ENCODE results near the gene ERG.

- TF ChIP-seq CTCF (conservative IDR thresholded peaks at IDR 0.05; ENCODE audit: low read depth in 2 of 2) (no peak), EZH2 (IDR thresholded peaks at IDR 0.05; ENCODE audit: low read depth, unreplicated experiment) (no peak), POLR2AphosphoS5 (IDR thresholded peaks at IDR 0.05; ENCODE audit: low read depth) (no peak), EZH2phosphoT487 (IDR thresholded peaks at IDR 0.05; ENCODE audit: unreplicated experiment) (no peak), REST (IDR thresholded peaks at IDR 0.05; ENCODE audit: unreplicated experiment) (no peak), ZNF114 (CRISPR knock-in tag; IDR thresholded peaks at IDR 0.05) (no peak), JUNB (IDR thresholded peaks at IDR 0.05; ENCODE audit: unreplicated experiment) (no peak), CREB1 (CRISPR knock-in tag; IDR thresholded peaks at IDR 0.05; ENCODE audit: low read depth) (no peak)
Measured at GRCh38 chr21:38386967-38387366, 111.3 kb downstream of the ERG start.
